ENCODE measurements around the gene FOXO6.

DNA sequence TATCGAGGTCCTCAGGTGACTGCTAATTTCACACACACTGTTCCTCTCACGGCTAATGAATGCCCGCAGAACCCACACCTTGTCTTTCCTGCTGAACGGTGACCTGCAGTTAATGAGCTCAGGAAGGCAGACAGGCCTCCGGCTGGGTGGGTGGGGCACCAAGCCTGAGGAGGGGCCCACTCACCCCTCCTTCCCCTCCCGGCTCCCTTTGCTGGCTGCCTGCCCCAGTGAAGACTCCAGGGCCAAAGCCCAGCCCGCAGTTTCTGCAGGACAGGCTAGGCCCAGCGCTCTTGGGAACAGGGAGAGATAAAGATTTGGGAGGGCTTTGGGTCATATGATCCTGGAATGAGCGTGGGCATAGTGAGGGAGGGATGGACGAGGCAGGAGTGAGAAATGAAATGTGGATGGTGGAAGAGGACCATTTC, 26.4 kb downstream of the FOXO6 start:
- TF ChIP-seq CTCF (IDR thresholded peaks at IDR 0.05): peak in 1 of 4 experiments; percentile 9
- TF ChIP-seq POLR2A (IDR thresholded peaks at IDR 0.05): no peak
